ENCODE measurements around the gene WDR7. TPM values are rescaled to one million over a fixed set of nuclear protein-coding genes. Genes with fewer than 3 reads are reported as not detected.

Gene WDR7
- total RNA-seq, 1 experiment from 2014 or later = 11.5 TPM

GRCh38 chr18:56872140-56872539 lies 221.0 kb downstream of the WDR7 start:
- ATAC-seq = no peak
- no peak for TF ChIP-seq ZNF274 (IDR thresholded peaks at IDR 0.05; ENCODE audit: low read depth, low read length)
- TF ChIP-seq ZFX (IDR thresholded peaks at IDR 0.05) = no peak
- TF ChIP-seq CEBPB (IDR thresholded peaks at IDR 0.05; ENCODE audit: low read depth) = no peak
- no peak for TF ChIP-seq ELF1 (IDR thresholded peaks at IDR 0.05; ENCODE audit: borderline replicate concordance, low read depth)
- no peak for TF ChIP-seq RAD21 (IDR thresholded peaks at IDR 0.05; ENCODE audit: low read depth)
- TF ChIP-seq JUND (IDR thresholded peaks at IDR 0.05) = no peak
- TF ChIP-seq REST (IDR thresholded peaks at IDR 0.05; ENCODE audit: low read depth) = no peak
- no peak for TF ChIP-seq POLR2A (IDR thresholded peaks at IDR 0.05; ENCODE audit: borderline replicate concordance, extremely low read depth, insufficient read depth, insufficient read length)
- TF ChIP-seq POLR2AphosphoS5 (IDR thresholded peaks at IDR 0.05; ENCODE audit: low read depth, low read length) = no peak
- TF ChIP-seq SRF (IDR thresholded peaks at IDR 0.05; ENCODE audit: low read depth) = no peak
- TF ChIP-seq, protein P1, sequence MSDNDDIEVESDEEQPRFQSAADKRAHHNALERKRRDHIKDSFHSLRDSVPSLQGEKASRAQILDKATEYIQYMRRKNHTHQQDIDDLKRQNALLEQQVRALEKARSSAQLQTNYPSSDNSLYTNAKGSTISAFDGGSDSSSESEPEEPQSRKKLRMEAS (IDR thresholded peaks at IDR 0.05) = no peak
- TF ChIP-seq EZH2 (IDR thresholded peaks at IDR 0.05) = no peak
- TF ChIP-seq ZBTB33 (IDR thresholded peaks at IDR 0.05; ENCODE audit: extremely low read depth, insufficient replicate concordance, low read length) = no peak
- TF ChIP-seq CBX3 (IDR thresholded peaks at IDR 0.05; ENCODE audit: low read depth) = no peak
- TF ChIP-seq, protein P2, sequence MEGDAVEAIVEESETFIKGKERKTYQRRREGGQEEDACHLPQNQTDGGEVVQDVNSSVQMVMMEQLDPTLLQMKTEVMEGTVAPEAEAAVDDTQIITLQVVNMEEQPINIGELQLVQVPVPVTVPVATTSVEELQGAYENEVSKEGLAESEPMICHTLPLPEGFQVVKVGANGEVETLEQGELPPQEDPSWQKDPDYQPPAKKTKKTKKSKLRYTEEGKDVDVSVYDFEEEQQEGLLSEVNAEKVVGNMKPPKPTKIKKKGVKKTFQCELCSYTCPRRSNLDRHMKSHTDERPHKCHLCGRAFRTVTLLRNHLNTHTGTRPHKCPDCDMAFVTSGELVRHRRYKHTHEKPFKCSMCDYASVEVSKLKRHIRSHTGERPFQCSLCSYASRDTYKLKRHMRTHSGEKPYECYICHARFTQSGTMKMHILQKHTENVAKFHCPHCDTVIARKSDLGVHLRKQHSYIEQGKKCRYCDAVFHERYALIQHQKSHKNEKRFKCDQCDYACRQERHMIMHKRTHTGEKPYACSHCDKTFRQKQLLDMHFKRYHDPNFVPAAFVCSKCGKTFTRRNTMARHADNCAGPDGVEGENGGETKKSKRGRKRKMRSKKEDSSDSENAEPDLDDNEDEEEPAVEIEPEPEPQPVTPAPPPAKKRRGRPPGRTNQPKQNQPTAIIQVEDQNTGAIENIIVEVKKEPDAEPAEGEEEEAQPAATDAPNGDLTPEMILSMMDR (IDR thresholded peaks at IDR 0.05 in 2 of 3, conservative IDR thresholded peaks at IDR 0.05 in 1 of 3; ENCODE audit: borderline replicate concordance in 1 of 3, insufficient read depth in 1 of 3, low read depth in 2 of 3, low read length in 2 of 3) = no peak
- TF ChIP-seq EGR1 (IDR thresholded peaks at IDR 0.05; ENCODE audit: low read depth) = no peak
- no peak for TF ChIP-seq TCF7L2 (IDR thresholded peaks at IDR 0.05; ENCODE audit: borderline replicate concordance, extremely low read depth, insufficient read depth, insufficient read length)
- no peak for TF ChIP-seq FOSL1 (IDR thresholded peaks at IDR 0.05; ENCODE audit: low read depth)
- TF ChIP-seq, protein P3, sequence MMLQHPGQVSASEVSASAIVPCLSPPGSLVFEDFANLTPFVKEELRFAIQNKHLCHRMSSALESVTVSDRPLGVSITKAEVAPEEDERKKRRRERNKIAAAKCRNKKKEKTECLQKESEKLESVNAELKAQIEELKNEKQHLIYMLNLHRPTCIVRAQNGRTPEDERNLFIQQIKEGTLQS (IDR thresholded peaks at IDR 0.05) = no peak
- no peak for TF ChIP-seq EZH2phosphoT487 (IDR thresholded peaks at IDR 0.05; ENCODE audit: borderline replicate concordance)
- DNase-seq (ENCODE audit: low read depth, low spot score) = no peak
- no peaks in the 10 kb centered on the region for H4K20me1 ChIP-seq (ENCODE audit: insufficient read depth)
- H3K9me2 ChIP-seq (ENCODE audit: insufficient read depth) = no peaks in the 10 kb centered on the region
- no peak overlapping the region for H3K4me3 ChIP-seq (replicated peaks in 1 of 2; ENCODE audit: low read depth in 1 of 2, low read length in 2 of 2)
- H3K27me3 ChIP-seq (ENCODE audit: insufficient read depth, low read length) = no peaks in the 10 kb centered on the region
- H2AFZ ChIP-seq (ENCODE audit: low read depth, low read length, poor library complexity, severe bottlenecking) = no peak overlapping the region
- no peak overlapping the region for H3K27ac ChIP-seq (ENCODE audit: low read depth, low read length)
- no peaks in the 10 kb centered on the region for H3K36me3 ChIP-seq (ENCODE audit: control insufficient read depth in 1 of 2, insufficient read depth in 2 of 2, low read length in 2 of 2)
- H3K4me2 ChIP-seq (ENCODE audit: low read length) = no peak overlapping the region
- RAD21 ChIA-PET (ENCODE audit: low non-redundant PET in 1 of 2, low total read pairs in 2 of 2, uncharacterized antibody in 2 of 2, unreplicated experiment in 2 of 2) = no interaction called here
- POLR2A ChIA-PET = no interaction called here
- no peaks in the 10 kb centered on the region for H3K79me2 ChIP-seq (ENCODE audit: insufficient read depth, low read length)
- H3K9ac ChIP-seq (ENCODE audit: low read length) = no peak overlapping the region
- no TSS peak for BruUV-seq (replicated peaks)
- H3K9me3 ChIP-seq (ENCODE audit: control insufficient read depth in 1 of 2, insufficient read depth in 1 of 2, low read depth in 1 of 2, low read length in 2 of 2) = no peaks in the 10 kb centered on the region
- intact Hi-C loops (cut with micrococcal nuclease) = no loop called here
- H3K4me1 ChIP-seq (ENCODE audit: control insufficient read depth in 1 of 2, insufficient read depth in 2 of 2, low read length in 2 of 2) = no peaks in the 10 kb centered on the region
- CTCF ChIA-PET = no interaction called here
